GM18873 (cell line): ENCODE data around the gene KRT73.
"Not testable (repeated sequence)": the region's sequence is repeated elsewhere in the genome, so short reads cannot be mapped to it uniquely, and the experiment has no call there.

Experiments used
- ATAC-seq: cut with Tn5 transposase; IDR thresholded peaks from one replicate; pipeline ENCODE4 v1.9.1; 2021; ENCODE audit warnings: mild to moderate bottlenecking, moderate library complexity, moderate number of reproducible peaks; ENCODE audit not compliant: unreplicated experiment, low FRiP score

KRT73 gene

DNA sequence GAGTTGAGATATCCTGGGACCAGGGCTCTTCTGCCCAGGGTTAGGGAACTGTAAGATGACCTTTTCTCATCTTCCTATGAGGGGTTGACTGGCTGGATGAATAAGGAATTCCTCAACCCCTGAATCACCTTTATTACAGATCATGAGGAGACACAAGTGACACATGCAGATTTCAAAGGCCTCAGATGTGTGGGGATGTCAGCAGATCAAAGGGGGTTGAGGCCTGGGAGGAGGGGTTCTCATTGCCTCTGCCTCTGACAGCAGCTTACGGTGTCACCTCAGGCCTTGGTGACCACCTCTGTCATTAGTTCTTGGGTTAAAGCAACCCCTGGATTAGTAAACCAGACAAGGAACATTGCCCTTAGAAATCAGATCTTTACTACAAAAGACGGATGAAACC, 15.0 kb downstream of the KRT73 start:
- no peak for ATAC-seq

DNA sequence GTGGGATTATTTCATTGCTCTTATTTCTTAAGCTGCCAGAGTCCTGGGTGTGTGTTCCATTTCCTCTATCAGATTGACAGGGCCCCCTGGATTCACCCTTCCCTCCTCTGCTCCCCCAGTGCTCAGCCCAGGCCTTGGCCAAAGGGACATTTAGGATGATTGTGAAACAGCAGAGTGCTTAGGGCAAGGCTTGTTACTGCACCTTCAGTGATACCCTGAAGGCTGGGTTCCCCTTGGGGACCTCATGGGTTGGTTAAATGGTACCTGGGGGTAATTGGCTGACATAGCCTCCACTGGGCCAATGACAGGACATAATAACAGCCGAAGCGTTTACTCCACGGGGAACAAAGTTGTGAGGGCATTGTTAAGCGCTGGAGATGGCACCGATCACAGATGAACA, 15.8 kb downstream of the KRT73 start:
- ATAC-seq, result no peak

DNA sequence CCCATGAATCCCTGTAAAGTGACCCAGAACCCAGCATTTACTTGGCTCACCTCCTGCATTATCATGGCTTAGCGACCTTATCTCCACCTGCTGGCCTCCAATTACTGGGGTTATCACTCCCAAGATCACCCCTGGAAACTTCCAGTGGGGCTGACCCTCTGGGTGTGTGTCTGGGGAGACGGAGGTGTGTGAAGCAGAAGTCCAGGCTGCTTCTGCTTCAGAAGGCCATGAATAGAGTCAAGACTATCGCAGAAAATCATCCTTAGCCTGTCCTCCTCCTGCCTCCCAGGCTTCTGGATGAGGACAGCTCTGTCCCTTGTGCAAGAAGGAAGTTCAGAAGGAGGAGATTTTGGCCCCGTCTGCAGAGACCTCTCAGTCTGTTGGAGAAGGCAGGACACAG, 16.7 kb downstream of the KRT73 start:
- no peak for ATAC-seq

DNA sequence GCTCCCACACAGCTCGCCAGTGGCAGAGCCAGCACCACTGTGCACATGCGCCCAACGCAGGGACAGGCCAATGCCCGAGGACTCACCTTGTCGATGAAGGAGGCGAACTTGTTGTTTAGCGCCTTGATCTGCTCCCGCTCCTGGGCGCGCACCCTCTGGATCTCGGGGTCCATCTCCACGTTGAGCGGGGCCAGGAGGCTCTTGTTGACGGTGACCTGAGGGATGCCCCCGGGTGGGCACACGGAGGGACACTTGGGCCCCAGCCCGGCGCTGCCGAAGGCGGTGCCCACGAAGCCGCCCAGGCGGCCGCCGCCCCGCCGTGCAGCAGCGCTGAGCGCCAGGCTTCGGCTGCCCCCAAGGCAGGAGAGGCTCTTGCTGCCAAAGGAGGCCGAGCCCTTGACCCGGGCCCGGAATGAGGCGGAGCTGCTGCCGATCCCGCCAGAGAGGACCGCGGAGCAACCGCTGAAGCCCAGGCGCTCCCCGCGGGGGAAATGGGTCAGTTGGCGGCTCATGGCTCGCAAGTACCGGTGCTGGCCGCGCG, 17.3 kb downstream of the KRT73 start, which contains the start of gene KRT72:
Gene KRT72 (minus strand): TSS at position 523 of the 541 bp plus-strand sequence. CDS start 11 bp downstream, at position 512.
- ATAC-seq, result no peak

DNA sequence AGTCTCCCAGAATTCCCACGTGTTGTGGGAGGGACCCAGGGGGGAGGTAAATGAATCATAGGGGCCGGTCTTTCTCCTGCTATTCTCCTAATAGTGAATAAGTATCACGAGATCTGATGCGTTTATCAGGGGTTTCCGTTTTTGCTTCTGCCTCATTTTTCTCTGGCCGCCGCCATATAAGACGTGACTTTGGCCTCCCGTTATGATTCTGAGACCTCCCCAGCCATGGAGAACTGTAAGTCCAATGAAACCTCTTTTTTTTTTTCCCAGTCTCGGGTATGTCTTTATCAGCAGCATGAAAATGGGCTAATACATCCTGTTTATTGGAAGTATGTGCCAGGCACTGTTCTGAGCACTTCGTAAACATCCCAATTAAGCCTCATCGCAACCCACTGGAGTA, 17.9 kb downstream of the KRT73 start:
- ATAC-seq, result no peak

DNA sequence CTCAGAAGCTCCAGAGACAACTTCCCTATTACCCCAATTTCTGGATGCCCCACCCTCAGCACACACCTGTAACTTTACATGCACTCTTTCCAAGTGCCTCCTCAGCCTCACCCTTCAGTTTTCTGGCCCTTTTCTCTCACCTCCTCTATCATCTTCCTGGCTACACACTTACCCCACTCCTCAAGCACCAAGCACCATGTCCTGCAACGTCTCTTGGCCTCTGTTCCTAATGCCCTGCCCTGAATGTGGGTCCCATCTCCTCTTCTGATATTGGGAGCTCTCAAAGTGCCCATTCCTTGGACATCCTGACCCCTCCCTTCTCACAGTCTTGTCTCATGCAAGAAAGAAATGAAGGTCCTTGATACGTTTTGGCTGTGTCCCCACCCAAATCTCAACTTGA, 18.3 kb downstream of the KRT73 start:
- no peak for ATAC-seq

DNA sequence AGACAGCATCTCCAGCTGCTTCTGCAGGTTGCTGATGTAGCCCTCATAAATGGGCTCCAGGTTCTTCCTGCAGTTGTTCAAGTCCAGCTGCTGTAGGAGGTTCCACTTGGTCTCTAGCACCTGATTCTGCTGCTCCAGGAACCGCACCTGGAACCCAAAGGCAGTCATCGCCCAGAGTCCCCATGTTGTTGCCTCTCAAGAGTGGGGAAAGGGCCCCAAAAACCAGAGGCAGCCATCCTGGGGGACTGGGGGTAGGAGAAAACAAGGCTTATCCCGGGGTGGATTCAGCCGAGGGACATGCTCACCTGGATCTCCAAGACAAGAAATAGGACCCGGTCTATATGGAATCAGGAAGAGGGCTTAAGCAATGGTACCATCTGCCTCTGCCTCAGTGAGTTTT, 19.4 kb downstream of the KRT73 start:
- ATAC-seq, result no peak

DNA sequence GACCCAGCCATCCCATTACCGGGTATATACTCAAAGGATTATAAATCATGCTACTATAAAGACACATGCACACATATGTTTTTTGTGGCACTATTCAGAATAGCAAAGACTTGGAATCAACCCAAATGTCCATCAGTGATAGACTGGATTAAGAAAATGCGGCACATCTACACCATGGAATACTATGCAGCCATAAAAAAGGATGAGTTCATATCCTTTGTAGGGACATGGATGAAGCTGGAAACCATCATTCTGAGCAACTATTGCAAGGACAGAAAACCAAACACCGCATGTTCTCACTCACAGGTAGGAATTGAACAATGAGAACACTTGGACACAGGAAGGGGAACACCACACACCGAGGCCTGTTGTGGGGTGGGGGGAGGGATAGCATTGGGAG, 24.1 kb downstream of the KRT73 start:
- not testable (repeated sequence) for ATAC-seq

DNA sequence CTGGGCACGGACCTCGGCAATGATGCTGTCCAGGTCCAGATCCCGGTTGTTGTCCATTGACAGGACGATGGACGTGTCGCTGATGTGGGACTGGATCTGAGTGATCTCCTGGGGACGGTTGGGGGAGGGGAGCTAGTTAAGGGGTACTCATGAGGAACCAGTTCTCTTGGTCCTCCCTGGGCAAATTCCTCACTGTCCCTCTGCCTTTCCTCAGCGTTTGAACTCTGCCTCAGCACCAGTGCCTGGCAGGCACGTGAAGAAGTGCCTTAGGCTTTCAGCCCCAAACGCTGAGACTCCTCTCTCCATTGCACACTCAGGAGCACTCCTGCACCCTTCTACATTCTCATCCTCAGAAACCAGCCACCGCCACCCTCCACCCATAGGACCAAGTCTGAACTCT, 26.8 kb downstream of the KRT73 start:
- no peak for ATAC-seq

DNA sequence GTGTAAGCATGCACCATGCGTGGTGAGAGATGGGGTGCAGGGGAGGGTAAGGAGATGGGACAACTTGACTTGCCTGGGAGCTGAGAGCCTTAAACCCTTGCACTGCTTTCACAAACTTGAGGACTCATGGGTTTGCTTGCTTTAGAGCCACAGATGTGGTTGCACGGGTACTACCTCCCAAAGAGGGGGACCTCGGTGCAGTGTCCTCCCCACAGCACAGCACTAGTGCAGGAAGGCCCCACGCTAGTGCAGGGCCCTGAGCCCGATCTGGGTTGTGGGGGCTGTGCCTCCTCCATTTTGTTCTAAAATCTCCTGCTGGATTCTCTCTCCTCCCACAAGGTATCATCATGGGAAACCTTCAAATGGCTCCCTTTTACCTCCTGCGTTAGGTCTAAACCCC, 28.3 kb downstream of the KRT73 start:
- ATAC-seq, result no peak

DNA sequence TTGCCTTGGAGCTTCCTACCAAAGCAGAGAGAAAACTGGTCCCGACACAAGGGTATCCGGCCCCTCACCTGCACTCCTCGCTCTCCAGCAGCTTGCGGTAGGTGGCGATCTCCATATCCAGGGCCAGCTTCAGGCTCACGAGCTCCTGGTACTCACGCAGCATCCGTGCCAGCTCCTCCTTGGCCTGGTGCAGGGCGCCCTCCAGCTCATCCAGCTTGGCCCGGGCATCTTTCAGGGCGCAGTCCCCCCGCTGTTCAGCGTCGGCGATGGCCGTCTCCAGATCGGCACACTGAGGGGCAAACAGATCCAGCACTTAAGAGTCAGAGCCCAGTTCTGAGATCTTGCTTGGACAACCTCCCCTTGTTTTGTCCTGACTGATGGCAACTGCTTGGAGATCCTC, 30.8 kb downstream of the KRT73 start:
- ATAC-seq, result no peak

DNA sequence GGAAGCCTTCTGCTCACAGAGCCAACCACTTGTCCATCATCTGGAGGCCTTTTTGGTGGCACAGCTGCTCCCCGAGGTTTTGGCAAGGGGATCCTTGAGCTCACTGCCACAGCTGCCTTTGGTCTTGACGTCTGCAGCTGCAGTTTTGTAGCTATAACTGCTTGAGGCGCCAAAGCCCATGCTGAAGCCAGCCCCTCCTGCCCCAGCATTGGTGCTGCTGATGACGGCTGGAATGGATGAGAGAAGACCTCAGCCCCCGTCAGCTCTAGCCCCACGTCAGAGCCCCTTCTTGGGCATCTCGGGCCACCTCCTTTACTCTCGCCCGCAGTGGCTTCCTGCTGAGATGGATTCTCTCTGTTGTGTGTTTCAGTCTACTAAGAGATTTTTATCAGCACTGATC, 32.4 kb downstream of the KRT73 start:
- no peak for ATAC-seq

DNA sequence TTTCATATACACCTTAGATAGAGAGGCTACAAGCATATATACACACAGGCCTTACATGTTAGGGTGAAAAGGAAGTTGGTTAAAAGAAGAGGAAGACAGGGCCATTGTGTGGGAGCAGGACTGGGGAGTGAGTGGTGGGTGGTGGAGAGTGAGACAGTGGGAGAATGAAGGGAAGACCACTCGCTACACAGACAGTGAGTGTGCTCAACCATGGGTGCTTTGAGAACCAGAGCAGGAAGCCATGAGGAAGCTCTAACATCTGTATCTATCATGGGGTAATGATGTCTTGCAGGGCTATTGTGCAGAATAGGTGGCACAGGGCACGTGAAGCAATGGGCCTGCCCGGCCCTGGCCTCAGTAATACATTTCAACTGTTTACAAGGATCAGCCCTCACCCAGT, 33.3 kb downstream of the KRT73 start:
- no peak for ATAC-seq

DNA sequence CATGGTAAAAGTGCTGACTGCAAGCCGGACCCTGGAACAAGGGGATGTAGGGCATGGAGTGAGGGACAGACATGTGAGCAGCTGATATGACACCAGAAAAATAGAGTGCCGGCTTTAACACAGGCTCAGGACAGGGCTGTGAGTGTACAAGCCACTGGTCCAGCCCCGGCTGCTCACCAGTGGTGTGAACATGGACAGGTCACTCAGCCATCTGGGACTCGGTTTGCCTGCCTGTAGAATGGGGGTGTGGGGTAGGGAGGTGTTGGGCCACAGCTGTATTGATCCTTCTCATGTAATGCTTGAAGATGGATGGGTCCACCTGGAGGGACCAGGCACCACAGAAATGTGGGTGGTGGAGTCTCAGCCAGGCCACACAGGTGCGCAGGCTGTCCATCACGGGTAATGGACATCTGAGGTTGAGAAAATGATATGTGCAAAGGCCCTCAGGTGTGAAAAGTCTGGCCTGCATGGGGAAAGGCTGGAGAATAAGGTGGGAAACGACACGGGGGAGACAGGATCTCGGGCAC, 34.1 kb downstream of the KRT73 start:
- no peak for ATAC-seq

DNA sequence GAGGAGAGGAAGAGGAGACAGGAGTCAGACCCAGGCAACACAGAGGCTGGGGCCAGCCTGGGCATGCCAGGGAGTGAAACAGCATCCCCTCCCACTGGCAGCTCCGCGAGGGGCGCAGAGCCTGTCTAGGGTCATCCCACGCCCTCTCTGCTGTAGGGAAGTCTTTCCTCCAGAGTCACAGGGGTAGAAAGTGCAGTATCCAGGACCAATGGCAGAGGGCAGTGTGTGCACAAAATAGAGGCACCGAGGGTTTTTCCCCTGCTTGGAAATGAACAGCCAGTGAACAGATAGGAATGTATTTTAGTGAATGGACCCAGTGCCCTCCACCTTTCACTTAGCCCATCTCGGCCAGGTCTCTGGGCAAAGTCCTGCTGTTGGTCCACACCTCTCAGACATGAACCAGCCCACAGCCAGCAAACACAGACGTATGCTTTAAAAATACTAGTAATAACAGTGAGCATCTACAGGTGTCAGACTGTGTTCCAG, 35.3 kb downstream of the KRT73 start:
- no peak for ATAC-seq

DNA sequence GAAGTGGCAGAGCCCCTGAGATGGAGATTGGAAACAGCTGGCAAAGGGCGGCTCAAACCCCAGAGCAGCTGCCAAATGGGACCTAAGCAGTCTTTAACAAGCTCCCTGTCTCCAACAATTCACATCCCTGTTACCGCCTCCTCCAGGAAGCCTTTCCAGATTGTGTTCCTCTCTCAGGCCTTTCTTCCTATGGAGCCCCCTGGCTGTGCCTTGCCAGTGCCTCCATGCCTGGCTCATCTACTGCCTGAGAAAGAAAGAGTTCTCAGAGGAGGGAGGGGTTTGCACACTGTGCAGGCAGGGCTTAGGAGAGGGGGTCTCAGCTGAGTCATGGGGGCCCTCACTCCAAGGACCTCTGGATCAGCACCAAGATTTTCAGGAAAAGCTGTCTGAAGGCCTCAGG, 35.9 kb downstream of the KRT73 start:
- ATAC-seq, result no peak

DNA sequence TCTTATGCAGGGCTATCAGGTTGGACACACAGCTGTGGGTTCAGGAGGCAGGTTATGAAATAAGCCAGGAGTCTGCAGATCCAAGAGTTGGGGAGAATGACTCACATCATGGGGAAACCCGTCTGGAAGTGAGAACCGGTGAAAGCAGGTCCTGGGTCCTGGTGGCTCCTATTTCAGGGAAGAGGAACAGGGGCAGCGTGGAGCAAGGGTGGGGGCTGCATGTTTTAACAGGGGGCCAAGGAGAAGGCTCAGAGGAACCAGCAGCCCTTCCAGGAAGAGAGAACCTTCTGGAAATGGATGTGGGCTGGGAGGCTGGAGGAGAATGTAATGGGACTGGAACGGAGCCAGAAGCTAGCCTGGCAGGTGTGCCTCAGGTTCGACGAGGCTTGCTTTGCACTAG, 36.9 kb downstream of the KRT73 start:
- ATAC-seq, result no peak

DNA sequence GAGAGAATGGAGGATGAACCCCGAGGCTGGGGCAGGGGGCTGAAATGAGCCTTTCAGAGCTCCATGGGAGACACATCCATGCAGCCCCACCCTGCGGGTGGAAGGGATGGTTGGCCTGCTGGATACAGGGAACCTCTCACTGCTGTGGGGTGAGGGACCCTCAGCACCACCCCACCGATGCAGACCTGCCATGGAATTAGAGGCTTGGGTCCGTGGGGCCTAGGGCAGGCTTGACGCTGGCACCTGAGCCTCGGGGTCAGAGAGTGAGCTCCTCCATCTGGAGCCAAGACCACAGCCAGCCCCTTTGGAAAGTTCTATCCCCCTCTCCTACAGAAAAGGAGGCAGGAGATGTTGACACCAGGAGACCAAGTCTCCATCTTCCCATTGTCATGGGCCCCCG, 37.3 kb downstream of the KRT73 start:
- ATAC-seq, result no peak

DNA sequence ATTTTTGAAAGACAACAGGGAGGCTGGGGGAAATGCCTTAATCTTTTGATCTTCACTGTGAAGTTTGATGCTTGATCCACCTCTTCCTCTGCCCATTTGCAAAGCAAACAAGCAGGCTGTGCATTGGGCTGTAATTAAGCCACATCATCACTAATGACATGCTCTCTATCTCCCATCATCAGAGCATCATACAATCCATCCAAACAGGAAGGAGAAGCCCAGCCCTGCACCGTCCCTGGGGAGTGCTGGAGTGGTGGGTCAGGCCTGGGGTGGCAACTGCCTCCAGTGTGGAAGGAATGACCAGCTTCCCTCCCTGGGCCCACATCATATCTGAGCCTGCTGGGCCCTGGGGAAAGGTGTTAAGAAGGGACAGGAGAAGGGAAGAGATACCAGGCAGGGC, 37.9 kb downstream of the KRT73 start:
- ATAC-seq, result no peak

DNA sequence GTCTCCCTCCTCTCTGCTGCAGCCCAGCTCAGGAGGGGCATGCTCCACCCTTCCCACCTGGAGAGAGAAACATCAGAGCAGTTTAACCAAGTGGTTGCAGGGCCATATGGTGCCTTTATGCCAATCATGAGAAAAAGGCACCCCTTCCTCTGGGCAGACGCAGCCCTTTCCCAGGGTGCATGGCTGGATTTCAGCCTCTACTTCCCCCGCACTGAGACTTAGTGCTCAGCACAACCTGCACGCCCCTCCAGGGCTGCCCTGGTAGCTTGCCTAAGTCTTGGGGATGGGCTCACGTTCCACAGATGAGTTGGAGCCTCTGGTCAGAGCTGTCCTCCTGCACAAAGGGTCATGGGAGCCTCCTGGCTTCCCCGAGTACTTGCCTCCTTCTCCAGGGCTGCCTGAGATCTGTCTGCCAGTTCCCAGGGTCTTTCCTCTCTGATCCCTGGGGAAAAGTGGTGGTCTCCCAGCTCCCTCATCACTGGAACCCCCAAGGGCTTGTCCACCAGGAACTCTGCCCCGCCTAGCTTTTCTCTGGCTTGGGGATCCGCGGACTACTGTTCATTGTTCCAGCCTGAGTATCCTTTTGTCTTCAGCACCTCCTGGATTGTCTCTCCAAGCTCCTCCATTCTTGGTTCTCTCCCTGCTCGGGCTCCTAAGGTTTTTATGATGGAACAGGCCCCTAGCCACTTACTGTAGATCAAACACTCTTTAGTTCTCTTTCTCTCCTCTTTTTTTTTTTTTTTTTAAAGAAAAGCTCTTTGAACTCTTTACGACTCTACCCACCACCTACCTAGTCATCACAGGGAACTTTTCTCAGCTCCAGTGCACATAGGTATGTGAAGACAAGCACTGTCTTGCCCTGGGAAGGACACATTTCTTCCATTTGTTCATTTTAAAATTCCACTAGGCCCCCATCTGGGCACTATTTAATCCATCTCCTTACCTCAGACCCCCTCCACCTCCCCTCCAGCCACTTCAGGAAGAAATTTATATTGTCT, 38.6 kb downstream of the KRT73 start:
- no peak for ATAC-seq

DNA sequence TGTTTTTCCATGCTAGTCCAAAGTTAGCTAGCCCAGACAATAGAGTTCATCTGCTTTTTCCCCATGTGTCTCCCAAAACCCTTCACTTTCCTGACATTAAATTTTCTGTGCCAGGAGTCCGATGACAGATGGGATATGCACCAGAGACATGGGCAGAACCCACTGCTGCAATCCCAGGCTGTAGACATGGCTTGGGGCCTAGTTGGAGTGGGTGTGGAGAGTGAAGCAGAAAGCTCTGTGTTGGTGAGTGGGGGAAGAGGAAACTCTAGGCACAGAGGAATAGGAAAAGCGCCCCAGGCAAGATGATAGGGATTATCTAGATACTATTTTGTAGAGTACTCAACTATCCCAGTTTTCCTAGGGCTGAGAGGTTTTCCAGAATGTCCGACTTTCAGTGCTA, 39.9 kb downstream of the KRT73 start:
- ATAC-seq, result no peak

DNA sequence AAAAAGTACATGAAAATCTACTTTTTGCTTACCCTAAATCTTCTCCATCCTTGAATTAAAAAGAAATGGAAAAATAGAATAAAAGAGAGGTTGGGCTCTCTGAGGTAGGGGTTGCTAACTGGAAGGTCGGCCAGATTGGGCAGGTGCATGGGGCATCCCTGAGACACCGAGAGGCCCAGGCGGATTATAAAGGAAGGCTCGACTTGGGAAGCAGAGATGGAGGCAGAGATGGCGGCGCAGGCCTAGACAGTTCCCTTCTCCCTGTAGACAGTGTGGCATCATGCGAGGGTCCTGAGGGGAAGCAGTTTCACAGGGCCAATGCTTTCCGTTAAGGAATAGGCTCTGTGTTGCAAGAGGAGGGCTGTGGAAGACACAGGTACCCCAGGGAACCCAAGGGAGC, 41.0 kb downstream of the KRT73 start:
- no peak for ATAC-seq
